OCI-LY3 (cell line): ENCODE measurements around the gene MYL3.

ENCODE experiments used
- EZH2phosphoT487 ChIP-seq: fragments of 200-600 bp; shearing (Covaris generic); IDR thresholded peaks from 2 replicates; pipeline ENCODE4 v1.6.1; 2018; ENCODE audit warnings: antibody characterized with exemption, mixed run types, low read depth
- TF ChIP-seq, protein P1 (sequence below): fragments of 200-600, 300-600 bp; sonication (generic); IDR thresholded peaks from 2 replicates; pipeline ENCODE4 v1.5.1; 2014; ENCODE audit warnings: antibody characterized with exemption, low read length, low read depth

DNA sequence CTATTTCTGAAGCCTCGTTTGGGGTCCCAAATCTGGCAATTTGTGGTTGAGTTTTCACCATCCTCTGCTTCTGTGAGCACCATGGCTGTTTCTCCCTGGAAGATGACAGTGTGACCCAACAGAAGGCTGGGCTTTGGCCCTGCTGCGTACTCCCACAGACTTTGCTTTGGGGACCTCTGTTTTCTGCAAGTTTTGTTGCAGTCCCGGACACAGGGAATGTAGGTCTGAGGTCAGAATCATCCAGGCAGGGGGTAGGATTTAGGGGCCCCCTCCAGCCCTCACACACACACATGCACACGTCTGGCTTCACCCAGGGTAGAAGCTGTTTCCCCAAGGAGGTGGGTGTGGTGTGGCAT is 20.6 kb upstream of the MYL3 start:
- TF ChIP-seq, protein P1, sequence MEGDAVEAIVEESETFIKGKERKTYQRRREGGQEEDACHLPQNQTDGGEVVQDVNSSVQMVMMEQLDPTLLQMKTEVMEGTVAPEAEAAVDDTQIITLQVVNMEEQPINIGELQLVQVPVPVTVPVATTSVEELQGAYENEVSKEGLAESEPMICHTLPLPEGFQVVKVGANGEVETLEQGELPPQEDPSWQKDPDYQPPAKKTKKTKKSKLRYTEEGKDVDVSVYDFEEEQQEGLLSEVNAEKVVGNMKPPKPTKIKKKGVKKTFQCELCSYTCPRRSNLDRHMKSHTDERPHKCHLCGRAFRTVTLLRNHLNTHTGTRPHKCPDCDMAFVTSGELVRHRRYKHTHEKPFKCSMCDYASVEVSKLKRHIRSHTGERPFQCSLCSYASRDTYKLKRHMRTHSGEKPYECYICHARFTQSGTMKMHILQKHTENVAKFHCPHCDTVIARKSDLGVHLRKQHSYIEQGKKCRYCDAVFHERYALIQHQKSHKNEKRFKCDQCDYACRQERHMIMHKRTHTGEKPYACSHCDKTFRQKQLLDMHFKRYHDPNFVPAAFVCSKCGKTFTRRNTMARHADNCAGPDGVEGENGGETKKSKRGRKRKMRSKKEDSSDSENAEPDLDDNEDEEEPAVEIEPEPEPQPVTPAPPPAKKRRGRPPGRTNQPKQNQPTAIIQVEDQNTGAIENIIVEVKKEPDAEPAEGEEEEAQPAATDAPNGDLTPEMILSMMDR = no peak
- no peak for TF ChIP-seq EZH2phosphoT487
